GM21619 (cell line): ENCODE data around the gene ELAVL4.

ENCODE experiments used
- ATAC-seq: cut with Tn5 transposase; IDR thresholded peaks from one replicate; pipeline ENCODE4 v1.9.1; 2021; ENCODE audit not compliant: unreplicated experiment

ELAVL4 gene

DNA sequence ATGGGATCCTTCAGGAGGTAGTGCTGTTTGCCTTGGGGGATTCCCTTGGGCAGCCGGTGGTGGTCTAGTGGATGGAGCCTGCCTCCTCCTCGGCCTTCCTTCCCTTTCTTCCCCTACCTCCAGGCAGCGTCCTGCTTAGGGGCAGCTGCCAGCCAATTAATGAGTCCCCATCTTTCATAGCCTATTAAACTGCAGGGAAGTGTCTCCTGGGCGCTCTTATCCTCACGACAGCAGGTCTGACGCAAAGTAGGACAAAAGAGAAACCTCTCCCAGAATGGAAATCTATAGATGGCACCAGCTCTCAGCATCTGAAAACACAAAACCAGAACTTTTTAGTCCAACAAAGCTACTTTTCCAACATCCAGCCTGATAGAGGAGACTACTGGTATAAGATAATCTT is 69.3 kb downstream of the ELAVL4 start:
- ATAC-seq: no peak

- no peak for ATAC-seq
Observed at GRCh38 chr1:50179639-50180038, 70.9 kb downstream of the ELAVL4 start.

DNA sequence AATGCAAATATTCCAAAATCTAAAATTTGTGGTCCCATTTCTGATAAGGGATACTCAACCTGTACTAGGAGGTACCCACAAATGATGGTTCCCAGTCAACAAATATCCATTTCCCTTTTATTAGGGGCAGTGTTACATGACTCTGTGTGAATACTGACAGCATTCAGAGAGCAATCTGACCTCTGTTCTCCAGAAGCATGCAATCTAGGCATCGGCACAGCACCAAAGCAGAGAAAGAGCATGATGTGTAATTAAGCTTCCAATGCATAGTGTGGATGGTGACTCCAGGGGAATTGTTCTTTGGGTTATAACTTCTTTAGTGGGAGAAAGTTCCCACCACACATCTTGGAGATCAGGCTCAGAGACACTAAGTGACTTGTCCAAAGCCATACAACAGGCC is 71.6 kb downstream of the ELAVL4 start:
- no peak for ATAC-seq

DNA sequence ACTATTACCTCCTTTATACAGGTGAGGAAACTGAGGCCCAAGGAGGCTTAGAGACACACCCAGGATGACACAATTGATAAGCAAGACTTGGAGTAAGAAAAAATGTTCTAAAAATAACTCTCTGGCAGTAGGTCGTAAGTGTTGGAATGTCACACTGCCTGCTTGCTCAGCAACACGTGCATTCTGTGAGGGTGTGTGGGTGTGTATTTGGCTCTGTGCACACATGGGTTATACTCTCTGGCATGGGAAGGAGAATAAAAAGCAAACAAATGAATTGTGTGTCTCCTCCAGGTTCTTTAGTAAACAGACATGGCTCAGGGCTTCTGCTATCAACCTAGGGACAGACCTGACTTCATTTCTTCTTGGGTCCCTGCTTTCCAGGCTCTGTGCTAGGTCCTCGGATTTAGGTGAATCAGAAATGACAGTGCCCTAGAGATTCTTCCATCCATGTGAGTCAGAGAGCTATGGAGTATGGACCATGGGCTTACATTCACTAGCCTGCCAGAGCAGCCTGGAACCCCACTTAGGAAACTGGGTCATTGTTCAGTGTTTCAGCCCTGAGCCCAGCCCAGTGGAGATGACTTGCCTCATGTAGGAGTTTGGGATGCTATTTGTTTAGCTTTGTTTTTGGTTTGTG is 72.4 kb downstream of the ELAVL4 start:
- ATAC-seq: no peak

DNA sequence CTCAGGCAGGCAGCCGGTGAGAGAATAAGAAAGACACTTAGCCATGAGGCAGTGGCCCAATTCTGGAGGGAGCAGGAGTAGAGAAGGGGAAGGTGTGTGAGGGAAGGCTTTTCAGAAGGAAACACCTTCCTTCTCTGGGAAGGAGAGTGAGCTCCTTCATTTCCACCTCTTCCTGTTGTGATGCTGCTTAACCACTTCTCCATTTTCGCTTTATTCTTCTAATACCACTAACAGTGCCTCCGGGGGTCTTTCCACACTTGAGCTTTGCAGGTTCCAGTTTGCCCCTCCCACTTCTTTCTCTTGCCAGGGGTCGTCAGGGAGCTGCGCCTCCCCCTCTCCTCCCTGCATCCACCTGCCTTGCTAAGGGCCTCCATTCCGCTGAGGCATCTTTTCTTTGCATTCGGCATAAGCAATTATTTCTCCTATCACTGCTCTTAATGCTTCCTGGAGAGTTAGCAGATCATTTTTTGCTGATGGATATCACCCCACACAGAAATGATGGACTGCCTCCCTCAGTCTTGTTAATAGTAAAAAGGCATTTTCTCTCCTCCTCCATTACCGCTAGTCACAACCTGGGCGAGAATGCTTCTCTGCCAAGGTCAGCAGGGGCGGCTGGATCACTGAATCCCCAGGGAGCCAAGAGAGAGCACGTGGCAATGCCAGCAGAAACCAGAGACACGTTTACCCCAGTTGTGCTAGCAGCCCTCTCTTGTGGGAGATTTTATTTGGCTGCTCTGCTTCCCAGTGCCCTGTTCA is 74.8 kb downstream of the ELAVL4 start:
- no peak for ATAC-seq

DNA sequence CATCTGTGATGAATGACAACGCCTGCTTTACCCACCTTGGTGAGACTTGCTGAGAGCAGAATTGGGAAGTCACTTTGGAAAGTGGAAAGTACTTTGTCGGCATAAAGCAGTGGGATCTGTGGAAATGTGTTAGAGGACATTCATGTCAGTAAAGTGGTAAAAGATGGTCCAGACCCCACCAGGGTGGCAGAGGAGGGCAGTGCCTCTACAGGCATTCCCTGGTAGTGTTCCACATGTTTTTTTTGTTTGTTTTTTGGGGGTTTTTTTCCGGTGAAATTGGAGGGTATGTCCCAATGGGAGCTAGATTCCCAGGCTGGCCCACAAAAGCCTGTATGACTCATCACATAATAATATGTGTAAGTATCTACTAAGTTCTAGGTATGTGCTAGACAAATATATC is 80.6 kb downstream of the ELAVL4 start:
- ATAC-seq: no peak

DNA sequence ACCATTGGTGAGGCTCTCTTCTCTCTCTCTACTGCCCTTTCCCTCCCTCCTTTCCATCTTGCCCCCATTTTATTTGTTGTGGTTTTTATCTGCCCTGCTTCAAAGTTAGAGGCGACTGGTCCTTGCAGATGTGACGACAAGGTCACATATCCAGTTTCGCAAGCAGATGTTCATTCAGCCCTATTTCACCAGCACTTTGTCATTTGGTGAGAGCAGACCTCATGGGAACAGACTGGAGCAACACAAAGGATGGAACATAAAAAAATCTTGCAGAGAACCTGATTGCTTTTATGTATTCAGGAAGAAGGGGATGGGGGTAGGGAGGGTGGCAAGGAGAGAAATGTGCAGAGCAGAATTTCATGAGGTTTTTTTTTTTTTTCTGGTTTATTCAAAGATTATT is 84.3 kb downstream of the ELAVL4 start:
- ATAC-seq: no peak

- no peak for ATAC-seq
Observed at GRCh38 chr1:50195205-50195604, 86.5 kb downstream of the ELAVL4 start.

GRCh38 chr1:50196081-50196480 is 87.4 kb downstream of the ELAVL4 start:
- no peak for ATAC-seq

- no peak for ATAC-seq
Observed at GRCh38 chr1:50197216-50197615, 88.5 kb downstream of the ELAVL4 start.

- ATAC-seq: no peak
Observed at GRCh38 chr1:50208315-50208714, 99.6 kb downstream of the ELAVL4 start.

GRCh38 chr1:50208756-50209155 is 100.0 kb downstream of the ELAVL4 start:
- ATAC-seq: no peak

DNA sequence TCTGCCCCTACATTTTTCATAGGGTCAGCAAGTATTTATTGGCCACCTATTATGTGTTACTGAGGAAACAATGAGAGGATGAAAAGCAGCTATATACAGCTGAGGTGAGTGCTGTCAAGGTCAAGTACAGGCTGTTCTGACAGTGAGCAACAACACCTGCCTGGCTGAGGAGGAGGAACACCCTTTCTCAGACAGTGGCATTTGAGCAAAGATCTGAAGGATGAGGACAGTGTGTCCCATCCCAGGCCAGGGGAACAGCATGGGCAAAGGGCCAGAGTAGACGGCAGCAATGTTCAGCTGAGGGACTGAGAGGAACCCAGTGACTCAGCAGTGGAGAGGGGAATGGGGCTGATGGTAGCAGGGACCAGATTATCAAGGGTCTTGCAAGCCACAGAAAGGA is 101.0 kb downstream of the ELAVL4 start:
- ATAC-seq: no peak

DNA sequence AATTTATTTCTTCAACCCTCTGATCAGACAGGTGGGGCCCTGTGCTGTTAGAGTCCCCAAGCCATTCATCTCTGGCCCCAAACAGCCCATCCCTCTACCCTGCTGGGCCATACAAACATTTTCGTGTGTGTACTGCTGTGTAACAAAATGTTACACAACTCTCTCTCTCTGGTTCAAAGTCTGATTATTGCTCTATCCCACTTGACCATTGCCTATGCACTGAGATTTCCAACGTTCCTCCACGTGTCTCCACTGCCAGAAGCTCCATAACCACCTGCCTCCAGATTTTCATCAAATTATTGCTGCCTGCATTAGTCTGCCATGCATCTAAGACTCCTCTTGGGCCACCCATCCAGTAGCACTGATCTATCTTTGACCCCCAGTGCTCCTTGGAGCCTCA is 104.8 kb downstream of the ELAVL4 start:
- no peak for ATAC-seq

- no peak for ATAC-seq
Observed at GRCh38 chr1:50214717-50215116, 106.0 kb downstream of the ELAVL4 start.

DNA sequence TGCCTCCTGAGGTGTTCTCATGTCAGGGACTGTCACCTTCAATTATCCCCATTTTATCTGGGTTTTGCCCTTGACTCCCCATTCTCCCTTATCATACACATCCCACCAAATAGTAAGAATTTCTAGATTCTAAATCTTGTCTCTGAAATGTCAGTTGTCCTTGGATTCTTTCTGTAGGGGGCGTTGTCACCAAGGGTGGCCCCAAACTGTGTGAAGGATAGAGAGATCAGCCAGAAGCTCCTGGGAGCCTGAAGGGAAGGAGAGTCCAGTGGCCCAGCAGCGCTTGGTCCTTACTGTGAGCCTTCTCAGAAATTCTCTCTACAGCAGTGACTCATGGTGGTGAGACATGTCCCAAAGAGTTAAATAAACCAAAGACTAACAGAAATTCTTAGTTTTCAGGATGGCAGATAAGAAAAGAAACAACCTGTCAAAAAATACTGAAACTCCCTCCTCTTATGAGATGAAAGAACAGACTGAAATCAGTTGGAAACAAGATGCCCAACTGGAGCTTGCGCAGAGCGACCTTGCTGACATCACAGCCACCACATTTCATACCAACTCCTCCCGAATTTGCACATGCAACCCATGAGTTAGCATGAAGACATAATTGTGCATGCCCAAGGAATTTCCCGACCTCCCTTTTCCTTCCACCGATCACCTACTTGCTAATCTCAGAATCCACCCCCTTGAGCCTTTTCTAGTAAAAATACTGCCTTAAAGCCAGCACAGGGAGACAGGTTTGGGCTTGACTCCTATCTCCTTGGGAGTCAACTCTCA is 109.8 kb downstream of the ELAVL4 start:
- ATAC-seq: no peak

- no peak for ATAC-seq
Observed at GRCh38 chr1:50228871-50229384, 120.2 kb downstream of the ELAVL4 start.

DNA sequence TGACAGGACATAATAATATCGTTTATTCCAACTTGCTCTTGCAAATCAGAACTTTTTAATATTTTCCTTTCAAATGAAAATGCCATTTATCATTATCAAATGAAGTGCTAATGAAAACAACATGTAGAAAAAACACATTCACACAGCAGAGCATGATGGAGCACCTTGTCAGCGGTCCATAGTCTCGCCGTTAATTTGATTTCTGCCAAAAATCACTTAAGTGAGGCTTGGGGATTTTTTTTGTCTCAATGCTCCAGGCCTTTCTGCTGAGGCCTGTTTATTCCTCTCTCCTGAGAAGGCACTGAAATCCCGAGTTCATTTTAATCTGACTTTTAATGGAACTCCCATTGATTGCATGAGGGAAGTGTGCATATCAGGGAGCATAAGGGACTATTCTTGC is 122.5 kb downstream of the ELAVL4 start:
- ATAC-seq: no peak

DNA sequence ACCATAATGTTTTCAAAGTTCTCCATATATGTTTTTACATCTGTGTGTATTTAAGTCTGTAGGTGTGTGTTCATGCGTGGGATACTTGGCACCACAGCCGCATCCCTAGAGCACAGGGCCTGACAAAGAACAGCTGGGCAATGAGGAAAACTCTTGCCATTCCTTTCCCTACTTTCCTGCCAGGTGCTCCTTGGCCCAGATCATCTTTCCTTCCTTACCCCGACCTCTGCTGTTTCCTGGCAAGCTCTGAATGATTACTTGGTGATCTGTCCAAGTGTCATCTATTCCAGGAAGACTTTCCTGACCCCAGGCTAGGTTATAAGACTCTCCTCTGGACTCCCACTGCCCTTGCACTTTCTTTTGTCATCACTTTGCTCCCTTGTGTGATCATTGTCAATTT is 123.6 kb downstream of the ELAVL4 start:
- no peak for ATAC-seq

DNA sequence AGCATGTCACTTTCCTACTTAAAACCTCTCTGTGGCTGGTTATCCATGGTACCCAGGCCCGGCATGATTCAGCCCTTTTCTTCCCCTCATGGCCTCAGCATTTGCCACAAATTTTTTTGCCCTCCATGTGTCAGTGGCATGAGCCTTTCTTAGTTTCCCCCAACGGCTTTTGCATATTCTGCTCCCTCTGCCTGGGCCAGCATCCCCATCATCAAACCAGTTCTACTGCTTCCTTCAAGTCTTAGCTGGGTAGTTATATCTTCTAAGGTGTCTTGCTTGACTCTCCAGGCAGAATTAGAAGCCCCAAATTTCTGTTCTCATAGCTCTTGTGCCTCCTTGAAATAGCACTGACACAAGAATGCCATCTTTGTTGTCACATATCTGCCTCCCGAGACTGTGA is 127.9 kb downstream of the ELAVL4 start:
- ATAC-seq: no peak

DNA sequence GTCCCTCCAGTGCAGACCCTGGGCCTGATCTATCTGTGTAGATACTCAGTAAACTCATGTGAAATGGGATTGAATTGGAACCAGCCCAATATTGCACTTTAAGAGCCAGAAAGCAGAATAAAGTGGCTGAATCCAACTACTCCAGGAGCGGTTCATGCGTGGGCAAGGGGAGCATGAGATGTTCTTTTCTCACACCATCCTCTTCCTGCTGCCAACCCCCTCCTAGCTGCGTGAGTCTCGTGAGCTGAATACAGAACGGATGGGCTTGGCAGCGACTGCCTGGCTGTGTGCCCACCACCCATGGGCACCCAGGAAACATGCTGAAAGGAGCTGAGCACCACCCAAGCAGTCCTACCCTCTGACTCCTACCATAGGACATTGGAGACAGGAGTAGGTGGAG is 128.3 kb downstream of the ELAVL4 start:
- ATAC-seq: no peak

DNA sequence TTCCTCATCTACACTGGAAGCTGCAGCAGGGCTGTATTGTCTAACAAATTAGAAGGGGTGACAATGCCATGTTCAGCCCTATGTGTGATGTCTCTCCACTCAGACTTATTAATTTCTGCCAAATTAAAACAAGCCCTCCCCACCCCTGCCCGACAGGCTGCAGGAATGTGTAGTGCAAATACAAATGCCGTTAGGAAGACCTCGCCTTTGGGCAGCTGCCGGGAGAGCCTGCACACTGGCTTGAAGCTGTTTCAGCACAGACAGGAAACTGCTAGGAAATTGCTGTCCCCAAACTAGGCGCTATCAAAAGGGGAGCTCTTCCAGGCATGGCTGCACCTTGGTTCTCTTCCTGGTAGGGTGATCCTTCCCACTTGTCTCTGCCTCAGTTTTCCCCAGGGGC is 135.2 kb downstream of the ELAVL4 start:
- ATAC-seq: no peak
